H9 (cell line): ENCODE data around the gene JAML. TPM values are rescaled to one million over a fixed set of nuclear protein-coding genes. Genes with fewer than 3 reads are reported as not detected.

Source experiments
- DNase-seq: peaks from one replicate; pipeline ENCODE4 v3.0.0-alpha.2; 2017
- H2AFZ ChIP-seq: one replicate; pipeline ENCODE4 v1.6.1; 2013; ENCODE audit warnings: mild to moderate bottlenecking, low read length, control low read depth, moderate library complexity
- H2AK5ac ChIP-seq: 2 replicates; pipeline ENCODE4 v1.6.1; 2013; ENCODE audit warnings: low read length, control low read depth, mixed read lengths; ENCODE audit not compliant: insufficient read length
- H2BK120ac ChIP-seq: one replicate; pipeline ENCODE4 v1.6.1; 2013; ENCODE audit warnings: low read depth, mild to moderate bottlenecking, low read length, control low read depth, inconsistent platforms; ENCODE audit not compliant: poor library complexity, severe bottlenecking
- H2BK12ac ChIP-seq: 2 replicates; pipeline ENCODE4 v1.6.1; 2013; ENCODE audit warnings: low read length, control low read depth, mixed read lengths, low read depth; ENCODE audit not compliant: insufficient read length
- H2BK15ac ChIP-seq: 2 replicates; pipeline ENCODE4 v1.6.1; 2013; ENCODE audit warnings: low read depth, low read length, control low read depth
- H2BK20ac ChIP-seq: one replicate; pipeline ENCODE4 v1.6.1; 2013; ENCODE audit warnings: low read depth, mild to moderate bottlenecking, low read length, control low read depth, inconsistent platforms; ENCODE audit not compliant: poor library complexity, severe bottlenecking
- H2BK5ac ChIP-seq: 2 replicates; pipeline ENCODE4 v1.6.1; 2013; ENCODE audit warnings: low read length, control low read depth, mixed read lengths; ENCODE audit not compliant: insufficient read length
- H3K14ac ChIP-seq: 2 replicates; pipeline ENCODE4 v1.6.1; 2013; ENCODE audit warnings: low read length, control low read depth; ENCODE audit not compliant: insufficient read depth
- H3K18ac ChIP-seq: 2 replicates; pipeline ENCODE4 v1.6.1; 2013; ENCODE audit warnings: low read depth, mild to moderate bottlenecking, mixed read lengths, low read length, control low read depth; ENCODE audit not compliant: insufficient read length
- H3K23ac ChIP-seq: 2 replicates; pipeline ENCODE4 v1.6.1; 2013; ENCODE audit warnings: low read length, control low read depth, mixed read lengths, low read depth; ENCODE audit not compliant: insufficient read length
- H3K23me2 ChIP-seq: 2 replicates; pipeline ENCODE4 v1.6.1; 2013; ENCODE audit warnings: low read depth, mild to moderate bottlenecking, mixed read lengths, low read length, control low read depth; ENCODE audit not compliant: insufficient read length, poor library complexity, severe bottlenecking
- H3K27ac ChIP-seq: 2 replicates; pipeline ENCODE4 v1.5.1; 2013; ENCODE audit warnings: low read length, control low read depth, mixed read lengths, low read depth; ENCODE audit not compliant: insufficient read length
- H3K27me3 ChIP-seq: 2 replicates; pipeline ENCODE4 v1.6.1; 2013; ENCODE audit warnings: low read length, control low read depth, inconsistent platforms; ENCODE audit not compliant: insufficient read depth
- H3K4ac ChIP-seq: 2 replicates; pipeline ENCODE4 v1.6.1; 2013; ENCODE audit warnings: low read depth, mild to moderate bottlenecking, control low read depth, inconsistent platforms, low read length, moderate library complexity
- H3K4me1 ChIP-seq: 2 replicates; pipeline ENCODE4 v1.6.1; 2013; ENCODE audit warnings: low read length, control low read depth, inconsistent platforms; ENCODE audit not compliant: insufficient read depth
- H3K4me2 ChIP-seq: 2 replicates; pipeline ENCODE4 v1.6.1; 2013; ENCODE audit warnings: low read length, control low read depth, mixed read lengths; ENCODE audit not compliant: insufficient read length, insufficient read depth
- H3K56ac ChIP-seq: 2 replicates; pipeline ENCODE4 v1.6.1; 2013; ENCODE audit warnings: low read depth, mild to moderate bottlenecking, mixed read lengths, low read length, control low read depth; ENCODE audit not compliant: insufficient read length
- H3K79me1 ChIP-seq: 2 replicates; pipeline ENCODE4 v1.6.1; 2013; ENCODE audit warnings: low read depth, mild to moderate bottlenecking, moderate library complexity, low read length, control low read depth, inconsistent platforms; ENCODE audit not compliant: insufficient read depth, poor library complexity, severe bottlenecking
- H3K79me2 ChIP-seq: 2 replicates; pipeline ENCODE4 v1.6.1; 2013; ENCODE audit warnings: low read length, control low read depth, inconsistent platforms; ENCODE audit not compliant: insufficient read depth
- H3K9ac ChIP-seq: 2 replicates; pipeline ENCODE4 v1.6.1; 2013; ENCODE audit warnings: low read length, control low read depth, mixed read lengths; ENCODE audit not compliant: insufficient read length; ENCODE audit errors: extremely low read depth
- H3K9me3 ChIP-seq: one replicate; pipeline ENCODE4 v1.6.1; 2013; ENCODE audit warnings: low read depth, low read length, inconsistent platforms; ENCODE audit not compliant: control insufficient read depth
- H3T11ph ChIP-seq: one replicate; pipeline ENCODE4 v1.6.1; 2013; ENCODE audit warnings: mild to moderate bottlenecking, low read length, control low read depth, inconsistent platforms
- H4K20me1 ChIP-seq: one replicate; pipeline ENCODE4 v1.6.1; 2013; ENCODE audit not compliant: control insufficient read depth, insufficient read length, insufficient read depth
- H4K5ac ChIP-seq: 2 replicates; pipeline ENCODE4 v1.6.1; 2013; ENCODE audit warnings: low read depth, mild to moderate bottlenecking, mixed read lengths, low read length, control low read depth; ENCODE audit not compliant: insufficient read length
- H4K8ac ChIP-seq: replicated peaks from 2 replicates; pipeline ENCODE4 v1.6.1; 2013; ENCODE audit warnings: low read length, control low read depth, mixed read lengths, low read depth; ENCODE audit not compliant: insufficient read length
- H4K91ac ChIP-seq: 2 replicates; pipeline ENCODE4 v1.6.1; 2013; ENCODE audit warnings: low read depth, mild to moderate bottlenecking, moderate library complexity, mixed read lengths, low read length, control low read depth; ENCODE audit not compliant: insufficient read length
- H3K27ac Mint-ChIP-seq, 3 experiments: 2 replicates in 2 of 3; 3 replicates in 1 of 3; pipeline ENCODE4 v1.8.0; 2020 to 2021; ENCODE audit warnings: mixed read lengths in 3 of 3, mild to moderate bottlenecking in 1 of 3, moderate library complexity in 1 of 3
- H3K27me3 Mint-ChIP-seq: 2 replicates; pipeline ENCODE4 v1.8.0; 2021; ENCODE audit warnings: low read depth, mild to moderate bottlenecking, moderate library complexity, mixed read lengths
- H3K36me3 Mint-ChIP-seq, 3 experiments: 2 replicates in 2 of 3; 3 replicates in 1 of 3; pipeline ENCODE4 v1.8.0; 2020 to 2021; ENCODE audit warnings: low read depth in 3 of 3, mixed read lengths in 3 of 3; ENCODE audit not compliant: insufficient read depth in 1 of 3
- H3K4me1 Mint-ChIP-seq, 2 experiments: 2 replicates each; pipeline ENCODE4 v1.8.0; 2020; ENCODE audit warnings: mixed read lengths in 2 of 2
- H3K4me3 Mint-ChIP-seq, 2 experiments: 2 replicates in 1 of 2; 3 replicates in 1 of 2; pipeline ENCODE4 v1.8.0; 2020 to 2021; ENCODE audit warnings: mild to moderate bottlenecking in 2 of 2, mixed read lengths in 2 of 2, moderate library complexity in 1 of 2
- H3K9me3 Mint-ChIP-seq, 2 experiments: 2 replicates in 1 of 2; 3 replicates in 1 of 2; pipeline ENCODE4 v1.8.0; 2020; ENCODE audit warnings: mild to moderate bottlenecking in 2 of 2, mixed read lengths in 2 of 2, moderate library complexity in 1 of 2
- WGBS: extraction: QIAGEN DNeasy Blood & Tissue Kit; methylation state at CpG from one replicate; pipeline ENCODE4 v1.1.7; 2013; ENCODE audit warnings: missing lambda C conversion rate, low lambda C conversion rate, mixed read lengths; ENCODE audit not compliant: insufficient read length; ENCODE audit errors: extremely low coverage; 5-methylcytosine and 5-hydroxymethylcytosine counted together
- total RNA-seq: library from RNA; stranded (reverse); gene quantifications from 2 replicates; pipeline ENCODE4 v1.2.1, GENCODE V29; 2021
- TF ChIP-seq, protein P1 (sequence below): fragments of 200-600 bp; sonication (generic); conservative IDR thresholded peaks from 3 replicates; pipeline ENCODE4 v1.8.0; 2021; ENCODE audit warnings: antibody characterized with exemption, mild to moderate bottlenecking

The JAML gene
- total RNA-seq, 1 experiment from 2014 or later = 0.48 TPM

DNA sequence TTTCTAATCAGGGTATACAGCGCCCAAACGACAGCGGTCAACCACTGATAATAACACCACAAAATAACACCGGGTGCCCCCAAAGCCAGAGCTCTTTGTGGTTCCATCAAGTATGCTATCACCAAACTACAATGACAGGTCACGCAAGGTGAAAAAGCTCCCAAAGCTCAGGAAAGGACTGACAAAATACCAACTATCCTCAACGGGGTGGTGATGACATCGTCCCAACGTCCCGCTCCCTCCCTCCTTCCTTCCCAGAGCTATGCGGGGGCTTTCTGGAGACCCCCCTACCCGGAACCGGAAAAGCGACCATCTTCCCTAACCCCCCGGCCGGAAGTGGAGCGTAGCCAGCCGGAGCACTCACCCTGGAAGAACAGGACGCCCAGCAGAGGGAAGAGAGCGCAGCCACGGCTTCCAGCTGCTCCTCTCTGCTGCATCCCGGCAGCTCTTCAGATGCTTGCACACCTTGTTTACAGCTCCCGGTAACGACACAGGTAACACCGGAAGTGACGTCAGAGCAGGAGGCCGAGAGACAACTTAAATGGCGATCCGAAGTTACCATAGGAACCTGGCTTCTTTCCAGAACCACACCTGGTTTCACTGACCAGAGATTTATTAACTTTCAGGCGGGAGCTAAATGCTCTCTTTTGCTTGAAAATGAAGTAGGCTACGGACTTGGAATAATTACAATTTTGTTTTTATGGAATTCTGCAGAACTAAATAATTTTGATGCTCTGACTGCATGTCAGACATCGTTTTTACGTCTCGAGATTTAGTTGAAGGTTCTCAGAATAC is 27.2 kb upstream of the JAML start, which contains the start of gene MPZL3:
MPZL3 (minus strand) TSS at position 508 of the 795 bp plus-strand sequence; CDS start at position 437, 71 bp downstream.
- Histone ChIP-seq H4K20me1 (no peaks in the 10 kb centered on the region), H2BK20ac (no peak within 1 kb of the TSS), H4K91ac (no peak within 1 kb of the TSS), H3T11ph (peak within 1 kb of the TSS; percentile 96), H3K14ac (peak within 1 kb of the TSS; percentile 99), H3K27me3 (no peaks in the 10 kb centered on the region), H3K4me1 (no peaks in the 10 kb centered on the region), H4K8ac (no peak within 1 kb of the TSS), H3K56ac (no peak within 1 kb of the TSS), H2BK5ac (peak within 1 kb of the TSS; percentile 87), H3K9ac (peak within 1 kb of the TSS; percentile 91), H2AK5ac (no peak within 1 kb of the TSS), H2BK120ac (peak within 1 kb of the TSS; percentile 92), H3K18ac (peak within 1 kb of the TSS; percentile 100), H3K79me1 (no peaks in the 10 kb centered on the region), H2BK12ac (no peak within 1 kb of the TSS), H3K23ac (no peak within 1 kb of the TSS), H3K9me3 (no peaks in the 10 kb centered on the region), H3K27ac (peak within 1 kb of the TSS; percentile 97), H3K79me2 (no peaks in the 10 kb centered on the region), H2BK15ac (no peak within 1 kb of the TSS), H2AFZ (peak within 1 kb of the TSS; percentile 97), H3K4me2 (peak within 1 kb of the TSS; percentile 46), H4K5ac (peak within 1 kb of the TSS; percentile 45), H3K4ac (no peak within 1 kb of the TSS; the same call in 1 of the 2 replicates), H3K23me2 (no peaks in the 10 kb centered on the region)
- no peaks in the 10 kb centered on the region for H3K36me3 Mint-ChIP-seq
- peaks cover 89% of the 10 kb centered on the region for H3K27me3 Mint-ChIP-seq
- peak within 1 kb of the TSS; percentile 92 to 100 (median 100); a peak in 5 of 7 replicates for H3K27ac Mint-ChIP-seq
- DNase-seq = peak; percentile 92
- peaks cover 7 to 13% of the 10 kb centered on the region in 2 experiments; a peak in 3 of 4 replicates for H3K4me1 Mint-ChIP-seq
- TF ChIP-seq, protein P1, sequence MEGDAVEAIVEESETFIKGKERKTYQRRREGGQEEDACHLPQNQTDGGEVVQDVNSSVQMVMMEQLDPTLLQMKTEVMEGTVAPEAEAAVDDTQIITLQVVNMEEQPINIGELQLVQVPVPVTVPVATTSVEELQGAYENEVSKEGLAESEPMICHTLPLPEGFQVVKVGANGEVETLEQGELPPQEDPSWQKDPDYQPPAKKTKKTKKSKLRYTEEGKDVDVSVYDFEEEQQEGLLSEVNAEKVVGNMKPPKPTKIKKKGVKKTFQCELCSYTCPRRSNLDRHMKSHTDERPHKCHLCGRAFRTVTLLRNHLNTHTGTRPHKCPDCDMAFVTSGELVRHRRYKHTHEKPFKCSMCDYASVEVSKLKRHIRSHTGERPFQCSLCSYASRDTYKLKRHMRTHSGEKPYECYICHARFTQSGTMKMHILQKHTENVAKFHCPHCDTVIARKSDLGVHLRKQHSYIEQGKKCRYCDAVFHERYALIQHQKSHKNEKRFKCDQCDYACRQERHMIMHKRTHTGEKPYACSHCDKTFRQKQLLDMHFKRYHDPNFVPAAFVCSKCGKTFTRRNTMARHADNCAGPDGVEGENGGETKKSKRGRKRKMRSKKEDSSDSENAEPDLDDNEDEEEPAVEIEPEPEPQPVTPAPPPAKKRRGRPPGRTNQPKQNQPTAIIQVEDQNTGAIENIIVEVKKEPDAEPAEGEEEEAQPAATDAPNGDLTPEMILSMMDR = no peak
- H3K9me3 Mint-ChIP-seq = peaks cover 0 to 5% of the 10 kb centered on the region in 2 experiments; a peak in 3 of 5 replicates
- H3K4me3 Mint-ChIP-seq = peak within 1 kb of the TSS; percentile 77 to 90
- WGBS = no CpG with 5 or more reads among the region's 33 CpGs
